NCI-H774 (cell line): ENCODE data around the gene ZDHHC18.
A peak's percentile ranks its signal among the peaks of the same experiment; 100 is the strongest.
"Not testable (repeated sequence)": the region's sequence is repeated elsewhere in the genome, so short reads cannot be mapped to it uniquely, and the experiment has no call there.

Source experiments
- DNase-seq: peaks from one replicate; lab custom pipeline; 2025; lab: John Stamatoyannopoulos, UW

ZDHHC18 gene

GRCh38 chr1:26833432-26834405 is 7.2 kb downstream of the ZDHHC18 start:
- no peak for DNase-seq

GRCh38 chr1:26837665-26838064 is 11.2 kb downstream of the ZDHHC18 start:
- DNase-seq = not testable (repeated sequence)

GRCh38 chr1:26838474-26839338 is 12.2 kb downstream of the ZDHHC18 start:
- no peak for DNase-seq

- DNase-seq = no peak
These were observed 12.8 kb downstream of the ZDHHC18 start for GRCh38 chr1:26839339-26839722.

GRCh38 chr1:26839779-26840178 is 13.3 kb downstream of the ZDHHC18 start:
- DNase-seq = no peak

GRCh38 chr1:26844424-26845196 is 18.1 kb downstream of the ZDHHC18 start:
- no peak for DNase-seq

GRCh38 chr1:26847826-26848225 is 21.3 kb downstream of the ZDHHC18 start:
- not testable (repeated sequence) for DNase-seq

- no peak for DNase-seq
These were observed 22.0 kb downstream of the ZDHHC18 start for GRCh38 chr1:26848499-26848898.

GRCh38 chr1:26848941-26849774 is 22.7 kb downstream of the ZDHHC18 start:
- DNase-seq = no peak

GRCh38 chr1:26851106-26851684 is 24.7 kb downstream of the ZDHHC18 start:
- no peak for DNase-seq

- no peak for DNase-seq
These were observed 26.2 kb downstream of the ZDHHC18 start for GRCh38 chr1:26852701-26853100.

- peak; percentile 15 for DNase-seq
These were observed 26.7 kb downstream of the ZDHHC18 start for GRCh38 chr1:26853156-26853555.

- no peak for DNase-seq
These were observed 27.1 kb downstream of the ZDHHC18 start for GRCh38 chr1:26853600-26853999.

- DNase-seq = no peak
These were observed 28.4 kb downstream of the ZDHHC18 start for GRCh38 chr1:26854906-26855305.

GRCh38 chr1:26855636-26856035 is 29.1 kb downstream of the ZDHHC18 start:
- no peak for DNase-seq

GRCh38 chr1:26856181-26856580 is 29.7 kb downstream of the ZDHHC18 start:
- DNase-seq = no peak

GRCh38 chr1:26856604-26857469 is 30.3 kb downstream of the ZDHHC18 start:
- DNase-seq = no peak

- no peak for DNase-seq
These were observed 31.1 kb downstream of the ZDHHC18 start for GRCh38 chr1:26857473-26858060.

- no peak for DNase-seq
These were observed 31.7 kb downstream of the ZDHHC18 start for GRCh38 chr1:26858160-26858559.
